NCI-H1105 treated with DMSO at 0.1 percent for 48 hours (cell line): ENCODE results near the gene DPF3.

Experiments
- DNase-seq: peaks from one replicate; lab custom pipeline; 2025; lab: John Stamatoyannopoulos, UW

DPF3 gene

DNA sequence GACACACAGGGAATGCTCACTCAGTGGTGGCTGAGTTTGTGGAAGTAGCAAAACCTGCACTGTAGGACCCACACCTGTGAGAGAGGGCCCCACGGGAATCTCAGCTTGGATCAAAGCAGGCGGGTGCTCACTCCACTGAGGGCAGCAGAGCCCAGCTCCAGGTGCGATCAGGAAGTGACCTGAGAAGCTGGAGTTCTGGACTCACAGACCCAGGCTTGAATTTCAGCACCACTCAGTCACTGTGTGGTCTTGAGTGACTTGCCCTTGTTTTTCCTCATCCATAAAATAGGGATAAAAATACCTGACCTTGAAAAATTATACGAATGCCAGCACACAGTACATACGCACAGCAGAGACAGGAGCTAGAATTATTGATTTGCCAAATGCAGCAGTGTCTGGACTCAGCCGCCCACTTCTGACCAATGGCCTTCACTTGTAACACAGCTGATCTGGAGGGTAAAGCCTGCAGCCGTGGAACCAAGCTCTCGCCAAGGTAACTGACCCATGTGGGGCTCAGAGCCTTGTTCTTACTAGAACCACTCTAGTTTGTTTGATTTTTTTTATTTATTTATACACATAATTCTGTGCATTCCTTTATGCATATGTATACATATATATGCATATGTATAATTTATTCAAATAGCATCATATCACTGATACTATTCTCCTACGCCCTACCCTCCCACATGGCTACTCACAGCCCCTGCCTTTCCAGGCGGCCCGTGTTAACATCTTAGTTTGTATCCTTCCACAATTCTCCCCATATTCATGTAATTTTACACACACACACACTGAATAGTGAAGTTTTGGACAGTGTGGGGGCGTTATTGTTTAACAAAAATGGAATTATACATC lies 53.9 kb downstream of the DPF3 start:
- DNase-seq = no peak

GRCh38 chr14:72839351-72839750 lies 54.5 kb downstream of the DPF3 start:
- no peak for DNase-seq

DNA sequence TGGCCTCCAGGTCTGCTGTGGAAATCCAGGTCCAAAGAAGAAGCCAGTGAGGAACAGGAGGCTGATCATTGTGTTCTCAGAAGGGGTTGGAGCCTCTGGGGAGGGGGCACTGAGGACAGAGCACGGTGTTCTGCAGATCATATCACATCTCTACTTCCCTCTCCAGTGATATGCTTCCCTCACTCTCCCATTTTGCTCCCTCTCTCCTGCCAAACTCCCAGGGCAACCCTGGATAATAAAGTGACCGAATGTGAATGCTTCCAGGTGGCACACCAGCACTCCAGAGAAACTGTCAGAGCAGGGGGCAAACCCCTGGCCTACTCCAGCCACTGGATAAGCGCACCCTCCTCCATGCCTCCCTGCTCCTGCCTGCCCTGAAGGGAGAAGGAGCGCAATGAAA lies 57.8 kb downstream of the DPF3 start:
- DNase-seq = no peak

- no peak for DNase-seq
Measured at GRCh38 chr14:72833174-72833573, 60.7 kb downstream of the DPF3 start.

- DNase-seq = no peak
Measured at GRCh38 chr14:72830786-72831594, 62.9 kb downstream of the DPF3 start.

- DNase-seq = no peak
Measured at GRCh38 chr14:72830356-72830755, 63.5 kb downstream of the DPF3 start.

DNA sequence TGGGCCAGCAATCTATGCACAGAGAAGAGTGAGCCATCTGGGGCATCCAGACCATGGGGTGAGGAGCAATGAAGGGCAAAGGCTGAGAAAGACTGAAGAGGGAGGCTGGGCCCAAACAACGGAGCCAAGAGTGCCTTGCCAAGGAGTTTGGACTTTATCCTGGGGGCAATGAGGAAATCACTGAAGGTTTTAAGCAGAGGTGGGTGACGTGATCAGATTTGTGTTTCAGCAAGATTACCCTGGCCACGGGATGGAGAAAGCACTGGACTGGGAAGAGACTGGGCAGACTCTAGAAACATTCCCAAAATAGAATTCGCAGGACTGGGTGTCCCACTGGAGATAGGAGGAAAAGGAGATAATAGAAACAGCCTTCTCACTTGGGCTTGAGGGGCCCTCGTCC lies 65.3 kb downstream of the DPF3 start:
- DNase-seq = no peak

DNA sequence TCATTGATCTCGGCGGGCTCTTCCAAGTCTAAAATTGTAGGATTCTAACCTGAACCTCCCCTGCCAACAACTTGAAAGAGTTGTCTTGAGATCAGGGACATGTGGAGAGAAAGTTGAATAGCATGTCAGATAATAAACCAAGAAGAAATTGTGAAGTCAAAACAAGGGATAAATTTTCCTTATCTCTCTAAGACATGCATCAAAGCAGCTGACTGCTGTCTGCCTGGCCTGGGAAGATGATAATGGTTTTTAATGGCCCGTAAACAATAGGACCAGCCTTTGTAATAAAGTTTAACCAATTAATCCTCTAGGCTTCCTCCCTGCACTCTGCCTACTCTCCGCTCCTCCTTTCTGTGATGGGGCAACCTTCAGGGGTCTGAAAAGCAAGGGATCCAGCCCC lies 67.9 kb downstream of the DPF3 start:
- DNase-seq = no peak

DNA sequence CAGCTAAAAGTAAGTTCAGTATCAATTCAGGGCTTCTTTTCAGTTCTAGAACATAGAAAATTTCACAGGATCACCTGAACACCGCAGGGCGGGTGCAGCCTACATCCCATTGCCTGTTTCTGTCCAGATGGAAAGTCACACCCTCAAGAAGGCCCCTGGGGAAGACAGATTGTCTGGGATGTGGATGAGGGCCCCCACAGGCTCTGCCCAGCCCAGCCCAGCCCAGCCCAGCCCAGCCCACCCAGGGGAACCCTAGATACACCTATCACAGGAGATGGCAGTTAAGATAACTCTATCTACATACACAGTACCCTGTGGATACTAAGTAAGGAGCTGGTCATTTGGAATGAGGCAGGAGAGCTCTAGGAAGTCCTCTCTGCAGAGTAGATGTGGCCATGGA lies 68.4 kb downstream of the DPF3 start:
- no peak for DNase-seq

- no peak for DNase-seq
Measured at GRCh38 chr14:72824051-72824450, 69.8 kb downstream of the DPF3 start.

GRCh38 chr14:72822946-72823611 lies 70.8 kb downstream of the DPF3 start:
- no peak for DNase-seq

- DNase-seq = no peak
Measured at GRCh38 chr14:72818998-72819397, 74.9 kb downstream of the DPF3 start.

- no peak for DNase-seq
Measured at GRCh38 chr14:72816287-72816686, 77.6 kb downstream of the DPF3 start.

DNA sequence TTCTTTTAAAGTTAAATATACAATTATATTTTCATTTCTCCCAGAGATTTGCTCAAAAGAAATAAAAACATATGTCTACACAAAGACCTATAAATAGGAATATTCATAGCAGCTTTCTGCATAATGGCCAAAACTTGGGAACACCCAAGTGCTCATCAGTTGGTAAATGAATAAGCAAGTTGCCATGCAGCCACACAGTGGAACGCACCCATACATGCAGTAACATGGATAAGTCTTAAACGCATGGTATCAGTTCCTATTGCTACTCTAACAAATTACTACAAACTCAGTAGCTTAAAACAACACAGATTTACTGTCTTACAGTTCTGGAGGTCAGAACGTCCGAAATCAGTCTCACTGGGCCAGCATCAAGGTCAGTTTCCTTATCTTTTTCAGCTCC lies 78.5 kb downstream of the DPF3 start:
- no peak for DNase-seq

DNA sequence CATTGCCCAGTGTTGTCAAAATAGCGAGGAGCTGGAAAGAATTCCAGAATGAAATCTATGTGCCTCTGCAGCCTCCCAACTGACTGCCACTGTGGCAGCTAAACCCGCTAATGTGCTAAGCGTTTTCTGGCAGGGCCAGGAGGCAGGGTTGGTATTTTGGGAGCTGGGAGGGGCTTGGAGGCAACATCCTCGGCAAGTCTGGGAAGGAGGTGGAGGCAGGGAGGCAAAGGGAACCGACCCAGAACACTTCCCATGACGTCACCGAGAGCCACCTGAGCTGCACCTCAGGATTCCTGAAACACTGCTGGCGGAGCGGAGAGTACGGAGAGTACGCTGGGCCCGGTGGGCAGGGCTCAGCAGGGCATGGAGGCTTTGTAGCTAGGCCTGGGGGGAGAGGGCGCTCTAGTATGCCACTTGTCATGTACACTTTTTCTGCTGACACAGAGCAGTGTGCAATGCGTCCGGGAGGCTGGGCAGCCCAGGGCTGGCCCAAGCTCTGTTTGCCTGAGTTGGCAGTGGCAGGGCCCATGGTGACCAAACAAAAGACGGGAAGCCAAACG lies 81.5 kb downstream of the DPF3 start:
- DNase-seq = no peak

GRCh38 chr14:72810201-72810600 lies 83.7 kb downstream of the DPF3 start:
- DNase-seq = no peak

- DNase-seq = no peak
Measured at GRCh38 chr14:72809063-72809462, 84.8 kb downstream of the DPF3 start.

DNA sequence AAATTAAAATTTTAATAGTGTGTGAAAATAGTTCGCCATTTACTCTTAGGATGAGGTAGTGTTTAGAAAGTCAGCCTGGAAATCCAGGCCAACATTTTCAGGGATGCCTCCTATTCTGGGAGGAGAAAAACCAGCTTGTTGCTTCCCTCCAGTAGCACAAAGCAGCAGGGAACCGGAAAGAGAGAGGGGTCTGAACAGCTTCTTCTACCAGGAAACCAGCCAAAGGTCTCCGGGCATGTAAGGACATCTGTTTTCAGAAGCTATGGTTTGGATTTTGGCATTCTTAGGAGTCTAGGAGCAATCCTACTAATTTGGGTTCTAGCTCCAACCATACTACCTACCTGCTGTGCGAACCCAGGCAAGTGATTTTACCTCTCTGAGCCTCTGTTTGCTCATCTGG lies 85.3 kb downstream of the DPF3 start:
- DNase-seq = no peak

- DNase-seq = no peak
Measured at GRCh38 chr14:72802588-72802946, 91.3 kb downstream of the DPF3 start.

DNA sequence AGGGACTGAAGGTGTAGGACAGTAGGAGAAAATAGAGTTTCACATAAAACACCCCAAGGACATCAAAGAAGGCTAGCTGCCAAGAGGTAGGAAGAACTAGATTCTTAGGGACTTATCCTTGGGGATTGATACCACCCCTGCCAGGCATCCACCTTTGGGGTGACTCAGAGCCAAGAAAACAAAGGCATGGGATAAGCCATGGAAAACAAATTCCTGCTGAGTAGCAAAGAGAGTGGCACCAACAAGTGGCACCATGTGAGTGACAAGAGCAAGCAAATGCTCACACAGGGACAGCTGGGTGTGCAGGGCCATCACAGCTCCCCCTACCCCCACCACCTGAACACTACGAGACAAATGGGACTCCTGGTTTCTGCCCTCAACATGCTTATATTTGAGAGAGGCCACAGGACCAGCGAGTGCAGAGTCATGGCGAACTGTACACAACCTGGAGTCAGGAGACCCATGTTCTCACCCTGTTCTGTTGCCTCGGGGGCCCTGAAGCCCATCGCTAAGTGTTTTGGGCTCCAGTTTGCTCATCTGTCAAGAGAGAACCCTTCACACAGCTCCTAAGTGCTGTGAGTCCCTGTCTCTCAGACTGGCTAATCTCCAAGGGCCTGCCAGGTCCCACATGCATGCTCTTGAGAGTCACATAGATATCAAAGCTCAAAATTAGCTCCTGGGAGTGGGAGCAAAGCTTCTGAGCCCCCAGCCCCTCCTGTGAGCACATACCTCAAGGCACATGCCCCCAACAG lies 91.9 kb downstream of the DPF3 start:
- DNase-seq = no peak

DNA sequence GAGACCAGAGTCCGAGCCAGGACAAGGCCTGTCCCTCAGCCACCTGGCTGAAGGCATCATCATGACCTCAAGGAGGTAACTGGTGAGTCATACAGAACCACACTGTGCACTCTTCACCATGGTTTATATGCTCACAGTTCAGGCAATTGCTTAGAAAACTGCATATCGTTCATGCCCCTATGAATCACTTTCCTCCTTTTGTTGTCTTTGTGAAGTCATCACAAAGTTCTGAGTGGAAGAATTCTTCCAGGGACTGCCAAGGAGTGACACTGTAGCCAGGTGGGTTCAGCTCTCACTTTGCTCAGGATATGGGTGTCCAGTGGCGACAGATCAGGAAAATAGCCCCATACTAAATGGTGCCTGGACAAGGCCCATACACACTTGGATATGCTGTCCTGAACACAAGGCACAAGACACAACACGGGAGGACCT lies 92.5 kb downstream of the DPF3 start:
- DNase-seq = no peak

DNA sequence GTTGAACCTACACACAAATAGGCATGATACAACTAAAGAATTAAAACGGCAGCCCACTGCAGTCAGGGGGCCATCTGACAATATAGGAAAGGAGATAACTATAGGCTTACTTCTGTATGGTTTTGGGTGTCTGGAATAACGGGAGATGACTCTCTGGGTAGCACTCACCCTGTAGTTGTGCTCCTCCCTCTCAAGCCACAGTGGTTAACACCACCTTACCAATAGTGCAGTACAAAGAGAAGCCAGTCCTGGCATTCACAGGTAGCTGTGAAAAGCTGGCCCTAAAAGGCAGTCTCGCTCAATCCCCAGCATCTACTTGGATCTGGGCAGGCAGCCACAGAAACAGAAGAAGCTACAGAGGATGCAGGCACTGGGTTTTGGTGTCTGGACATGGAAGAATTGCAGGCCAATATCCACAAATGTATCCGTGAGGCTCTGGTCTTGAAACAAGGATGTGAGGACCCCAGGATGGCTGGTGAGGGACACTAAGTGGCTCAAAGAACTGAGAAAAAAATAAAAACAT lies 93.0 kb downstream of the DPF3 start:
- DNase-seq = no peak
